HepG2 (cell line): Measurements from ENCODE around the gene ARHGAP26. TPM values are rescaled to one million over a fixed set of nuclear protein-coding genes. Genes with fewer than 3 reads are reported as not detected.

Source experiments
- ATAC-seq: fragments of 200-7000 bp; cut with Tn5 transposase; 3 replicates; pipeline ENCODE4 v1.9.1; 2020; ENCODE audit warnings: mild to moderate bottlenecking, moderate library complexity
- BruUV-seq: library from RNA; stranded (reverse); fragments of 400-500 nt; replicated peaks from 2 replicates; lab custom pipeline; 2021; lab: Mats Ljungman, UMichigan
- CTCF ChIA-PET: fragments of 300-600 bp; formaldehyde crosslinking; extraction: SDS; loops from one replicate; lab custom pipeline; 2021; ENCODE audit warnings: low total read pairs, inconsistent platforms, low intra/inter-chr PET ratio; lab: Yijun Ruan, JAX
- POLR2A ChIA-PET: fragments of 350-600 bp; sonication (Branson Sonifier 250); formaldehyde crosslinking; loops from one replicate; lab custom pipeline; 2020; ENCODE audit warnings: antibody characterized with exemption, inconsistent platforms; lab: Yijun Ruan, JAX
- DNase-seq: peaks from one replicate; pipeline ENCODE4 v3.0.0-alpha.2; 2015; ENCODE audit warnings: low spot score
- FAIRE-seq: peaks from 3 replicates; lab custom pipeline; 2011; peaks lifted over from hg19 to GRCh38; lab: Jason Lieb, UNC
- H2AFZ ChIP-seq: one replicate; pipeline ENCODE4 v1.6.1; 2011; ENCODE audit warnings: low read length, inconsistent platforms
- H3K27ac ChIP-seq: fragments of 300-600 bp; 3 replicates; pipeline ENCODE4 v1.8.0; 2011; ENCODE audit warnings: mixed run types, mild to moderate bottlenecking, mixed read lengths, low read length, inconsistent platforms; ENCODE audit not compliant: insufficient read depth; ENCODE audit errors: extremely low read length
- H3K27me3 ChIP-seq, 2 experiments: fragments of 200-600 bp in 1 of 2; 2 replicates in 1 of 2; 3 replicates in 1 of 2; pipeline versions ENCODE4 v1.6.0 to v1.8.0; 2011; ENCODE audit warnings: low read length in 2 of 2, mild to moderate bottlenecking in 2 of 2, moderate library complexity in 2 of 2, inconsistent platforms in 1 of 2; ENCODE audit not compliant: insufficient read depth in 2 of 2, control insufficient read depth in 1 of 2
- H3K36me3 ChIP-seq, 2 experiments: fragments of 200-600 bp in 1 of 2; replicated peaks in 1 of 2; 2 replicates in 1 of 2; 3 replicates in 1 of 2; pipeline versions ENCODE4 v1.5.1 to v1.8.0; 2011; ENCODE audit warnings: low read length in 2 of 2, inconsistent platforms in 1 of 2; ENCODE audit not compliant: insufficient read depth in 2 of 2, control insufficient read depth in 1 of 2
- H3K4me1 ChIP-seq: 2 replicates; pipeline ENCODE4 v1.5.1; 2012; ENCODE audit warnings: low read length, inconsistent platforms; ENCODE audit not compliant: insufficient read depth
- H3K4me2 ChIP-seq: 2 replicates; pipeline ENCODE4 v1.6.0; 2011; ENCODE audit warnings: low read depth, low read length, inconsistent platforms
- H3K4me3 ChIP-seq, 3 experiments: fragments of 200-600 bp in 1 of 3; sonication (generic), shearing (Covaris generic) in 1 of 3; replicated peaks in 1 of 3; 2 replicates each; pipeline ENCODE4 v1.5.1; 2011 to 2016; ENCODE audit warnings: low read length in 3 of 3, inconsistent platforms in 2 of 3, low read depth in 2 of 3, mild to moderate bottlenecking in 2 of 3, control low read depth in 1 of 3, mixed read lengths in 1 of 3; ENCODE audit not compliant: insufficient read depth in 1 of 3
- H3K79me2 ChIP-seq: one replicate; pipeline ENCODE4 v1.6.1; 2011; ENCODE audit warnings: low read length, inconsistent platforms; ENCODE audit not compliant: insufficient read depth
- H3K9ac ChIP-seq: 2 replicates; pipeline ENCODE4 v1.6.0; 2011; ENCODE audit warnings: mild to moderate bottlenecking, low read depth, low read length, inconsistent platforms; ENCODE audit not compliant: insufficient read depth
- H3K9me3 ChIP-seq: 2 replicates; pipeline ENCODE4 v1.5.1; 2012; ENCODE audit warnings: mild to moderate bottlenecking, low read length
- H4K20me1 ChIP-seq: 2 replicates; pipeline ENCODE4 v1.6.0; 2011; ENCODE audit warnings: inconsistent platforms, mild to moderate bottlenecking, low read length, moderate library complexity; ENCODE audit not compliant: insufficient read depth
- AGO2 ChIP-seq: fragments of 200-400 bp; formaldehyde crosslinking; optimal IDR thresholded peaks from 2 replicates; pipeline ENCODE3; 2017; ENCODE audit warnings: mild to moderate bottlenecking, low read depth, low read length, moderate library complexity
- CBX1 ChIP-seq: IDR thresholded peaks from one replicate; pipeline ENCODE4 v1.6.1; 2016; ENCODE audit warnings: antibody characterized with exemption, low read depth
- EZH2 ChIP-seq: conservative IDR thresholded peaks from 2 replicates; pipeline ENCODE4 v1.6.1; 2012; ENCODE audit warnings: mild to moderate bottlenecking, low read depth, low read length, moderate library complexity
- HIVEP1 ChIP-seq: sonication (generic); formaldehyde crosslinking; IDR thresholded peaks from 2 replicates; pipeline ENCODE4 v1.4.0; 2020; ENCODE audit warnings: mild to moderate bottlenecking, missing genetic modification reagents
- HNRNPH1 ChIP-seq: fragments of 200-400 bp; formaldehyde crosslinking; optimal IDR thresholded peaks from 2 replicates; pipeline ENCODE3; 2017; ENCODE audit warnings: mild to moderate bottlenecking, low read depth, low read length
- KAT8 ChIP-seq: IDR thresholded peaks from 2 replicates; pipeline ENCODE4 v1.6.1; 2016; ENCODE audit warnings: missing genetic modification reagents, missing compliant biosample characterization
- MAFG ChIP-seq: sonication (generic); formaldehyde crosslinking; IDR thresholded peaks from 2 replicates; pipeline ENCODE4 v1.5.1; 2020; ENCODE audit warnings: mild to moderate bottlenecking, missing genetic modification reagents
- MAZ ChIP-seq, 2 experiments: sonication (generic) in 1 of 2; formaldehyde crosslinking in 1 of 2; IDR thresholded peaks; 2 replicates each; pipeline versions ENCODE4 v1.5.0 to v1.6.1; 2012 to 2020; ENCODE audit warnings: low read depth in 2 of 2, mild to moderate bottlenecking in 2 of 2, borderline replicate concordance in 1 of 2, improper control_type of control experiment in 1 of 2, low read length in 1 of 2, missing genetic modification reagents in 1 of 2, moderate library complexity in 1 of 2
- MEIS1 ChIP-seq: sonication (generic); formaldehyde crosslinking; IDR thresholded peaks from 2 replicates; pipeline ENCODE4 v1.9.0; 2021; ENCODE audit warnings: mild to moderate bottlenecking, missing genetic modification reagents, moderate library complexity, borderline replicate concordance
- NFATC3 ChIP-seq: sonication (generic); formaldehyde crosslinking; IDR thresholded peaks from 2 replicates; pipeline ENCODE4 v1.5.1; 2020; ENCODE audit warnings: mild to moderate bottlenecking, missing genetic modification reagents
- ONECUT2 ChIP-seq: sonication (generic); formaldehyde crosslinking; IDR thresholded peaks from 2 replicates; pipeline ENCODE4 v1.4.0; 2020; ENCODE audit warnings: missing genetic modification reagents
- RFX5 ChIP-seq: IDR thresholded peaks from 2 replicates; pipeline ENCODE4 v1.6.1; 2011; ENCODE audit warnings: low read depth, low read length, improper control_type of control experiment
- SP1 ChIP-seq, 2 experiments: fragments of 450-650 bp in 1 of 2; sonication (generic) in 1 of 2; formaldehyde crosslinking in 1 of 2; IDR thresholded peaks; 2 replicates each; pipeline versions ENCODE4 v1.4.0 to v1.6.1; 2016 to 2020; ENCODE audit warnings: missing genetic modification reagents in 1 of 2
- STAG1 ChIP-seq: sonication (generic); formaldehyde crosslinking; IDR thresholded peaks from 2 replicates; pipeline ENCODE4 v1.4.0; 2020; ENCODE audit warnings: missing genetic modification reagents
- TARDBP ChIP-seq: sonication (generic); formaldehyde crosslinking; IDR thresholded peaks from 2 replicates; pipeline ENCODE4 v1.8.0; 2022; ENCODE audit warnings: mild to moderate bottlenecking, missing genetic modification reagents
- TERF1 ChIP-seq: sonication (generic); formaldehyde crosslinking; IDR thresholded peaks from 2 replicates; pipeline ENCODE4 v1.8.0; 2022; ENCODE audit warnings: mild to moderate bottlenecking, missing genetic modification reagents, moderate library complexity
- TRIM24 ChIP-seq: sonication (generic); formaldehyde crosslinking; IDR thresholded peaks from 2 replicates; pipeline ENCODE4 v1.8.0; 2022; ENCODE audit warnings: mild to moderate bottlenecking, missing genetic modification reagents
- ZBTB3 ChIP-seq: sonication (generic); formaldehyde crosslinking; IDR thresholded peaks from 2 replicates; pipeline ENCODE4 v1.4.0; 2020; ENCODE audit warnings: low read depth, mild to moderate bottlenecking, moderate library complexity, missing genetic modification reagents, borderline replicate concordance
- ZNF136 ChIP-seq: sonication (generic); formaldehyde crosslinking; IDR thresholded peaks from 2 replicates; pipeline ENCODE4 v1.8.1; 2022; ENCODE audit warnings: low read depth, mild to moderate bottlenecking, moderate library complexity, missing genetic modification reagents
- ZNF3 ChIP-seq: IDR thresholded peaks from 2 replicates; pipeline ENCODE4 v1.7.0; 2017; ENCODE audit warnings: inconsistent platforms
- ZNF501 ChIP-seq: sonication (generic); formaldehyde crosslinking; IDR thresholded peaks from 2 replicates; pipeline ENCODE4 v1.5.1; 2020; ENCODE audit warnings: mild to moderate bottlenecking, moderate library complexity, missing genetic modification reagents
- ZNF589 ChIP-seq: sonication (generic); formaldehyde crosslinking; conservative IDR thresholded peaks from 2 replicates; pipeline ENCODE4 v1.8.0; 2022; ENCODE audit warnings: mild to moderate bottlenecking, moderate library complexity, missing genetic modification reagents
- ZNF615 ChIP-seq: sonication (generic); formaldehyde crosslinking; IDR thresholded peaks from 2 replicates; pipeline ENCODE4 v1.5.0; 2020; ENCODE audit warnings: mild to moderate bottlenecking, missing genetic modification reagents, borderline replicate concordance
- ZSCAN30 ChIP-seq: sonication (generic); formaldehyde crosslinking; IDR thresholded peaks from 2 replicates; pipeline ENCODE4 v1.5.0; 2020; ENCODE audit warnings: mild to moderate bottlenecking, missing genetic modification reagents
- WGBS: methylation state at CpG from one replicate; pipeline ENCODE4 v1.1.6; 2017; ENCODE audit warnings: low lambda C conversion rate; 5-methylcytosine and 5-hydroxymethylcytosine counted together
- in situ Hi-C: cut with HindIII; loops from 2 replicates; pipeline ENCODE4 v1.10.0; 2017; ENCODE audit warnings: low pct_unique_long_range_greater_than_20kb; ENCODE audit not compliant: extremely low pct_ligation_motif_present
- intact Hi-C: fragments of 100-400 bp; cut with micrococcal nuclease; formaldehyde crosslinking; loops from one replicate; pipeline ENCODE4 v1.10.0; 2022; ENCODE audit not compliant: unreplicated experiment
- polyA plus RNA-seq, 8 experiments: library from polyadenylated mRNA; depleted of rRNA in 3 of 8; stranded (reverse) in 7 of 8; unstranded in 1 of 8; fragments of >200 nt; fragmentation: Illumina TruSeq in 4 of 8; extraction: Trizol in 4 of 8; gene quantifications; 2 replicates each; pipeline versions ENCODE4 v1.2.1 to v1.2.3, GENCODE V29; 2011 to 2016; ENCODE audit warnings: low read depth in 4 of 8, missing spikeins in 1 of 8, mixed read lengths in 1 of 8; ENCODE audit not compliant: insufficient read depth in 1 of 8
- total RNA-seq, 5 experiments: library from RNA; depleted of rRNA; stranded (reverse); fragments of >200 nt; fragmentation: Illumina TruSeq; extraction: Trizol; gene quantifications; 2 replicates each; pipeline ENCODE4 v1.2.3, GENCODE V29; 2016; ENCODE audit warnings: low read depth in 1 of 5

The ARHGAP26 gene
- total and polyA plus RNA-seq, 2 of the 13 experiments (the other 11 are each of a cell fraction or from before 2014, with no cell fraction given) = 9.6 to 18.2 TPM

GRCh38 chr5:142770650-142771609 is 753 bp downstream of the ARHGAP26 start:
- 0% methylated on average over 4 of the region's 86 CpGs for WGBS
- no peak for TF ChIP-seq ZNF615 (CRISPR knock-in tag)
- TF ChIP-seq MEIS1 (CRISPR knock-in tag) = no peak
- TF ChIP-seq ONECUT2 (CRISPR knock-in tag) = no peak
- TF ChIP-seq AGO2 = peak; percentile 59
- TF ChIP-seq ZNF501 = 0 out of 2 replicates have a peak, but pooled peaks have one; percentile 21
- TF ChIP-seq STAG1 (CRISPR knock-in tag) = peak; percentile 86
- no peak for TF ChIP-seq ZNF589 (CRISPR knock-in tag)
- no peak for TF ChIP-seq ZNF136 (CRISPR knock-in tag)
- TF ChIP-seq HNRNPH1 = no peak
- TF ChIP-seq SP1 (IDR thresholded peaks at IDR 0.05) = no peak
- TF ChIP-seq SP1 (CRISPR knock-in tag; IDR thresholded peaks at IDR 0.05) = no peak
- TF ChIP-seq TARDBP (CRISPR knock-in tag) = peak; percentile 37; the same call in 1 of the 2 replicates
- TF ChIP-seq TERF1 (CRISPR knock-in tag) = no peak
- TF ChIP-seq MAZ (IDR thresholded peaks at IDR 0.05; ENCODE audit: borderline replicate concordance, low read depth, low read length) = no peak
- peak; percentile 49 for TF ChIP-seq MAZ (CRISPR knock-in tag; IDR thresholded peaks at IDR 0.05; ENCODE audit: low read depth)
- peak; percentile 81 for TF ChIP-seq HIVEP1 (CRISPR knock-in tag)
- TF ChIP-seq TRIM24 = no peak
- no peak for TF ChIP-seq ZBTB3
- TF ChIP-seq EZH2 = no peak
- 0 out of 2 replicates have a peak, but pooled peaks have one; percentile 23 for TF ChIP-seq ZSCAN30 (CRISPR knock-in tag)
- TF ChIP-seq CBX1 = no peak
- 0 out of 2 replicates have a peak, but pooled peaks have one; percentile 23 for TF ChIP-seq KAT8 (CRISPR knock-in tag)
- TF ChIP-seq ZNF3 = no peak
- no peak for TF ChIP-seq NFATC3 (CRISPR knock-in tag)
- no peak for TF ChIP-seq MAFG
- TF ChIP-seq RFX5 = no peak

More at GRCh38 chr5:142770650-142771609, 753 bp downstream of the ARHGAP26 start:
- FAIRE-seq (peak; percentile 56), ATAC-seq (peak; percentile 73), DNase-seq (peak; percentile 69)
- H3K36me3 ChIP-seq = no peaks in the 10 kb centered on the region
- POLR2A ChIA-PET = interaction anchor here (0.6 to 2.6 kb wide), 9 partner anchors 9 to 104 kb away, joined by 3 to 13 read pairs (median 4); no protein-coding TSS in a partner anchor
- peak overlapping the region; percentile 91 for H3K4me2 ChIP-seq
- peaks cover 44% of the 10 kb centered on the region for H3K4me1 ChIP-seq
- in situ Hi-C loops = loop anchor here (5.0 kb wide), 1 partner anchor 101 kb away; no protein-coding TSS in a partner anchor
- H3K9ac ChIP-seq = peak overlapping the region; percentile 74
- H3K4me3 ChIP-seq = peak overlapping the region; percentile 87 to 94 (median 94)
- H4K20me1 ChIP-seq = no peaks in the 10 kb centered on the region
- BruUV-seq = no TSS peak
- peak overlapping the region; percentile 60 for H2AFZ ChIP-seq
- CTCF ChIA-PET = interaction anchor here (1.3 to 2.6 kb wide), 4 partner anchors 96 to 110 kb away, joined by 4 to 19 read pairs (median 6); no protein-coding TSS in a partner anchor
- peaks cover 0 to 10% of the 10 kb centered on the region in 2 experiments; a peak in 3 of 5 replicates for H3K27me3 ChIP-seq
- peaks cover 43% of the 10 kb centered on the region for H3K79me2 ChIP-seq
- peak overlapping the region; percentile 62 for H3K27ac ChIP-seq
- H3K9me3 ChIP-seq = no peaks in the 10 kb centered on the region
- intact Hi-C loops = loop anchor here (1.0 to 2.0 kb wide), 5 partner anchors 36 to 109 kb away; no protein-coding TSS in a partner anchor
